Panc1 (cell line): ENCODE measurements around the gene VWC2L.

Source experiments
- POLR2AphosphoS5 ChIP-seq: IDR thresholded peaks from 2 replicates; pipeline ENCODE4 v1.6.1; 2012; ENCODE audit warnings: mild to moderate bottlenecking, low read depth, low read length, moderate library complexity
- TCF7L2 ChIP-seq: IDR thresholded peaks from 2 replicates; pipeline ENCODE4 v1.6.1; 2011; ENCODE audit warnings: mild to moderate bottlenecking, low read depth, low read length, inconsistent platforms
- TF ChIP-seq, protein P1 (sequence below): fragments of 450-650 bp; IDR thresholded peaks from 2 replicates; pipeline ENCODE4 v1.5.1; 2017; ENCODE audit warnings: mild to moderate bottlenecking
- TF ChIP-seq, protein P2 (sequence below), 2 experiments: IDR thresholded peaks; 2 replicates each; pipeline ENCODE4 v1.6.1; 2011 to 2012; ENCODE audit warnings: low read depth in 2 of 2, control low read depth in 1 of 2, low read length in 1 of 2, mild to moderate bottlenecking in 1 of 2, moderate library complexity in 1 of 2; ENCODE audit not compliant: insufficient read depth in 1 of 2

DNA sequence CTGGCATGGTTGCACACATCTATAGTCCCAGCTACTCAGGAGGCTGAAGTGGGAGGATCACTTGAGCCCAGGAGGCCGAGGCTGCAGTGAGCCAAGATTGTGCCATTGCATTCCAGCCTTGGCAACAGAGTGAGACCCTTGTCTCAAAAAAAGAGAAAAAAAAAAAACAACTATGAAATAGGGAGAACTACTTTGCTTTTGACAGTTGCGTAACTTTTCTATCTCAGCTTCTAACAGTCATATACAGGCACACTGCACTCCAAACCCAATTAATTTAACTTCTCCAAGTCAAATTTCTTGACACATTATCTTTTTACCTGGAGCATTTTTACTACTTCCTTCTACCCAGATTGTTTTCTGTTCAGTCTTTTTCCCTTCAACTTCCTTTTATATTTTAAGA lies 24.1 kb upstream of the VWC2L start:
- TF ChIP-seq, protein P1, sequence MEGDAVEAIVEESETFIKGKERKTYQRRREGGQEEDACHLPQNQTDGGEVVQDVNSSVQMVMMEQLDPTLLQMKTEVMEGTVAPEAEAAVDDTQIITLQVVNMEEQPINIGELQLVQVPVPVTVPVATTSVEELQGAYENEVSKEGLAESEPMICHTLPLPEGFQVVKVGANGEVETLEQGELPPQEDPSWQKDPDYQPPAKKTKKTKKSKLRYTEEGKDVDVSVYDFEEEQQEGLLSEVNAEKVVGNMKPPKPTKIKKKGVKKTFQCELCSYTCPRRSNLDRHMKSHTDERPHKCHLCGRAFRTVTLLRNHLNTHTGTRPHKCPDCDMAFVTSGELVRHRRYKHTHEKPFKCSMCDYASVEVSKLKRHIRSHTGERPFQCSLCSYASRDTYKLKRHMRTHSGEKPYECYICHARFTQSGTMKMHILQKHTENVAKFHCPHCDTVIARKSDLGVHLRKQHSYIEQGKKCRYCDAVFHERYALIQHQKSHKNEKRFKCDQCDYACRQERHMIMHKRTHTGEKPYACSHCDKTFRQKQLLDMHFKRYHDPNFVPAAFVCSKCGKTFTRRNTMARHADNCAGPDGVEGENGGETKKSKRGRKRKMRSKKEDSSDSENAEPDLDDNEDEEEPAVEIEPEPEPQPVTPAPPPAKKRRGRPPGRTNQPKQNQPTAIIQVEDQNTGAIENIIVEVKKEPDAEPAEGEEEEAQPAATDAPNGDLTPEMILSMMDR: no peak
- TF ChIP-seq TCF7L2 (no peak), POLR2AphosphoS5 (no peak)
- TF ChIP-seq, protein P2, sequence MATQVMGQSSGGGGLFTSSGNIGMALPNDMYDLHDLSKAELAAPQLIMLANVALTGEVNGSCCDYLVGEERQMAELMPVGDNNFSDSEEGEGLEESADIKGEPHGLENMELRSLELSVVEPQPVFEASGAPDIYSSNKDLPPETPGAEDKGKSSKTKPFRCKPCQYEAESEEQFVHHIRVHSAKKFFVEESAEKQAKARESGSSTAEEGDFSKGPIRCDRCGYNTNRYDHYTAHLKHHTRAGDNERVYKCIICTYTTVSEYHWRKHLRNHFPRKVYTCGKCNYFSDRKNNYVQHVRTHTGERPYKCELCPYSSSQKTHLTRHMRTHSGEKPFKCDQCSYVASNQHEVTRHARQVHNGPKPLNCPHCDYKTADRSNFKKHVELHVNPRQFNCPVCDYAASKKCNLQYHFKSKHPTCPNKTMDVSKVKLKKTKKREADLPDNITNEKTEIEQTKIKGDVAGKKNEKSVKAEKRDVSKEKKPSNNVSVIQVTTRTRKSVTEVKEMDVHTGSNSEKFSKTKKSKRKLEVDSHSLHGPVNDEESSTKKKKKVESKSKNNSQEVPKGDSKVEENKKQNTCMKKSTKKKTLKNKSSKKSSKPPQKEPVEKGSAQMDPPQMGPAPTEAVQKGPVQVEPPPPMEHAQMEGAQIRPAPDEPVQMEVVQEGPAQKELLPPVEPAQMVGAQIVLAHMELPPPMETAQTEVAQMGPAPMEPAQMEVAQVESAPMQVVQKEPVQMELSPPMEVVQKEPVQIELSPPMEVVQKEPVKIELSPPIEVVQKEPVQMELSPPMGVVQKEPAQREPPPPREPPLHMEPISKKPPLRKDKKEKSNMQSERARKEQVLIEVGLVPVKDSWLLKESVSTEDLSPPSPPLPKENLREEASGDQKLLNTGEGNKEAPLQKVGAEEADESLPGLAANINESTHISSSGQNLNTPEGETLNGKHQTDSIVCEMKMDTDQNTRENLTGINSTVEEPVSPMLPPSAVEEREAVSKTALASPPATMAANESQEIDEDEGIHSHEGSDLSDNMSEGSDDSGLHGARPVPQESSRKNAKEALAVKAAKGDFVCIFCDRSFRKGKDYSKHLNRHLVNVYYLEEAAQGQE (IDR thresholded peaks at IDR 0.05; ENCODE audit: insufficient read depth in 1 of 2, low read depth in 2 of 2, low read length in 1 of 2): no peak
